Activated CD4-positive, alpha-beta T cell treated with anti-CD3 and anti-CD28 coated beads for 24 hours (primary cell): ENCODE results near the gene ELMO1.
A peak's percentile ranks its signal among the peaks of the same experiment; 100 is the strongest.

ENCODE experiments used
- DNase-seq, 2 donors: peaks; one replicate each; pipeline ENCODE4 v3.0.0-alpha.2; 2020; ENCODE audit warnings: low read depth in 2 of 2

The ELMO1 gene

DNA sequence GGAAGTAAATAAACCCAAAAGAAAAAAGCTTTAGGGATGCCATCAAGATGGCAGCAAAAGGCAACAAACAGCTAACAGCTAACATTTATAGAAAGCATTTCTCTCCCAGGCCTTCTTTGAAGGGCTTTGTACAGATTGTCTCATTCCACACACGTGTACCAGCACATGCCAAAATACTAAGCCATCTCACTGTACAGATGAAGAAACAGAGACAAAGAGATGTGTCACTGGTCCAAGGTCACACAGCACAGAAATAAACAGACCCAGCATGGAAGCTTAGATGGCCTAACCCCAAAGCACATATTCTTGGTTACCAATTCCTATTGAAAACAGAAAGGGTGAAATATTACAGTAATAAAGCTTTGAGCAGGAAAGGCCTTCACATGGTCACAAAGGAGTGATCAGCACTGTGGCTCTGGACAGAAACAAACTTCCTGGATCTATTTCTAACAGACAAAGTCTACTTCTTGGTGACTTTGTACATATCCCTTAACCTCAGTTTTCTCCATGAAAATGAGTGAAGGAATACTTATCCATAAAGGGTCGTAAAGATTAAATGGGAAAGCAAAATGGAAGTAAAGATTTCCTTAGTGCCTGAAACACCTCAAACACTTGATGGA, 346.0 kb downstream of the ELMO1 start:
- no peak for DNase-seq

DNA sequence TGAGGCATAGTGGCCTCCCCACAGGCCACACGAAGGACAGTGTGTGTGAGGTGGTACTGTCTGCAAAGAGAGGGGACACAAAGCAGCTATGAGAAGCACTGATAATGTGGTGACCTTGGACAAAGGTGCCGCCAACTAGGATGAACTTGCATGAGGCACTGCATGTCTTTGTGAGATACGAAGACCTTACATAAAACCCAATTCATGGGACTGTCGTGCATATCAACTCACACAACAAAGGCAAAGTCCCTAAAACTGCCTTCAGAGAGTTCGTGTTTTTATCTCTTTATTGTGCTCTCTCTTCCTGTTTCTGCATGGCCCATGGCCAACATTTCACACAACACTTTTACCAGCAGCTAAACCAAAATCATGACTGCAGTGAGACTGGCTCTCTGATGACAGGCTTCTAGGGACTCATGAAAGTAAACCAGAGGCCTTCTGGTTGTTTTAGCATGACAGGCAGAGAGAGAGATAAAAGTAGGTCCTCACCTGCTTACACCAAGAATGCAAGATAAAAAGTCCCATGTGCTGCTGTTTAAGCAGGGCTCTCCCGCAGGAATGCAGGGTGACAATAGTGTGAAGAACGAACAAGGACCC, 347.8 kb downstream of the ELMO1 start:
- DNase-seq: no peak

DNA sequence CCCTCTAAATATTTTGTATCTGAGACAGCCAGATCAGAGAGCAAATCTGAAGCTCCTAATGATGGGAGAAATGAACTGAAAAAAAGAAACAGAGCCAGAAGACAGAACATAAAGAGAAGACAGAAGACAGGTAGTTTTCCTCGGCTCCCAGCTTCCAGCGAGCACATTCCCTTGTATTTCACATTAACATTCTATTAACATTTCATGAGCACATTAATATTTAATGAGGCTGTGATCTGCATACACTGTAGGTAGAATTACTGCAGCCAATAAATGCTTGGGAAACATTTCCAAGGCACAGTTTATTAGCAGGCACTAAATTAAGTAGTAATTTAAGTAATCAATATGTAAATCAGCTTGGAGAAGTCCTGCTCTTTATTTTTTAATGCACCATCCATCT, 349.9 kb downstream of the ELMO1 start:
- no peak for DNase-seq

DNA sequence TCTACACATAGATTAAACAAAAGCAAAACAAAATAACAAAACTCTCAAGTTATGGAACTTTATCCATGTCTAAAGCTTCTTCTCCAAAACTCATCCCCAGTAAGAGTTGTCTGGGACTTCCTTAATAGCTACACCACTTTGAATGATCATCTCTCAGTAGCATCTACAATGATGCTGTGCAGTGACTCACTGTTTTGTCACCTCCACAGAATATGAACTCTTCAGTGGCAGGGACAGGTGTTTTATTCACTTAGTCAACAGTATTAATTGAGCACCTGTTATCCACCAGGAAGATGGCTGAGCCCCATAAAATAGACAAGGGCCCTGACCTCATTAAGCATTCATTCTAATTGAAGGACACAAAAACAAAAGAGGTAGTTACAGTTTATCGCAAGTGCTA, 350.7 kb downstream of the ELMO1 start:
- DNase-seq: no peak

DNA sequence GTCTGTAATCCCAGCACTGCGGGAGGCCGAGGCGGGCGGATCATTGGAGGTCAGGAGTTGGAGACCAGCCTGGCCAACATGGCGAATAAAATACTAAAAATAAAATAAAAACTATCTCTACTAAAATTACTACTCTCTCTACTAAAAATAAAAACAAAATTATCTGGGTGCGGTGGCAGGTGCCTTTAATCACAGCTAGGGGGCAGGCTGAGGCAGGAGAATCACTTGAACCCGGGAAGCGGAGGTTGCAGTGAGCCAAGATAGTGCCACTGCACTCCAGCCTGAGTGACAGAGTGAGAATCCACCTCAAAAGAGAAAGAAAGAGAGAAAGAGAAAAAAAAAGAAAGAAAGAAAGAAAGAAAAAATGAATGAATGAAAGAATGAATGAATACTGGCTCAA, 351.4 kb downstream of the ELMO1 start:
- no peak for DNase-seq

DNA sequence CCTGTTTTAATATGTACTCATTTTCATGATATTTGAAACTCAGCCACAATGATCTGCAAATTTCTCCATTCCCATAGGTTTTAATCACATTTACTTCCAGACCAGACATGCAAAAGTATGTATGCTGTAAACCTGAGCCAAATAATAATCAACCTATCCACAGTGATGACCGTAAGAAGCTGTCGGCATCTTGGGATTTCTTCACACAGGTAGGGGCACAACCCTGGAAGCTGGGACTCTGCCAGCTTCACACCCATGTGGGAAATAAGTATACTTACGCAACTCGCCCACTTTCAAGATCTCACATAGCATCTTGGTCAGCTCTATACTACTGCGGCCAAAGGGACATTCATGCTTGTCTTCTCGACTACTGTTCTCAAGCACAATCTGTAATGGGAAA, 352.3 kb downstream of the ELMO1 start:
- DNase-seq: no peak

DNA sequence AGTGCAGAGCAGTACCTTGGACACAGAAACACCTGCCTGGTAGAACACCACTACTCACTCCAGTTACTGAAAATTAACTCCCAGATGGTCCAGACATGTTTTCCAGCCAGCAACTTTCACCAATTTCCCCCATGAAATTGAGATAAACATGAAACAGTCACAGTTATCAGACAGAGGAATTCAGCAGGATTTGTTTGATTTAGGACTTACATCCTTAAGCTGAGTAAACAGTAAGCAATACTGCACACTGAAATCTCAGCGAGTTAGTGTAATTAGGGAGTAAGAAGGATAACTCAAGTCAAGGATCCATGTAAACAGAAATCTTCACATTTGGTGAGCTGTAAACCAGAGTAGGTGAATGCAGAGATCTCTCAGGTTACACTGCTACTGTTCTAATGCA, 353.5 kb downstream of the ELMO1 start:
- DNase-seq: no peak

DNA sequence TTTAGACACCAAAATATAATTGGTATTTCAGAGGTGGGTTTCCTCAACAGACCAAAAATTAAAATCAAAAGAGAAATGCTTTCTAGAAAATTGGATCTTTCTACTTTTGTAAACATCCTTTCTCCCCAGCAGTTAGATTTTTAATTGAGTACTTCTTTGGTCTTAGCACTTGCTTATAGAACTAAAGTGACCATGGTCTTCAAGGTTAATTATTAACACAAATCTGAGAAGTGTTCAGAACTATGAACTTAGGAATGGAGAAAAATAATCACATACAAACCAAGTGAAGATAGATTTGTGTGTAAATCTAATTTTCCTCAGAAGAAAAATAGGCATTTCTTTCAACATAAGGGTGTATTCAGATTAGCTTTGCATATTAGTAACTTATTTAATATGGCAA, 355.4 kb downstream of the ELMO1 start:
- no peak for DNase-seq

DNA sequence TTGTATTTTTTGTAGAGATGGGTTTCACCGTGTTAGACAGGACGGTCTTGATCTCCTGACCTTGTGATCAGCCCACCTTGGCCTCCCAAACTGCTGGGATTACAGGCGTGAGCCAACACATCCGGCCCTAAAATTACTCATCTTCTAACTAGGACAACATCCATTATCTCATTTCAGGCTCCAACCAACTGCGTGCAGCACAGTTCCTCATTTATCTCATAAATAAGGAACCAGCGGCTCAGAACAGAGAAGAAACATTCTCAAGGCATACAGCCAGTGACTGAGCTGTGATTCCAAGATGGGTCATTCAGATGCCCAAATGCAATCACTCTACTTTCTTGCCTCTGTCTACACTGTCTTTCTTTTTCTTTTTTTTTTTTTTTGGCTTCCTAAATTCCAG, 356.1 kb downstream of the ELMO1 start:
- DNase-seq: no peak

DNA sequence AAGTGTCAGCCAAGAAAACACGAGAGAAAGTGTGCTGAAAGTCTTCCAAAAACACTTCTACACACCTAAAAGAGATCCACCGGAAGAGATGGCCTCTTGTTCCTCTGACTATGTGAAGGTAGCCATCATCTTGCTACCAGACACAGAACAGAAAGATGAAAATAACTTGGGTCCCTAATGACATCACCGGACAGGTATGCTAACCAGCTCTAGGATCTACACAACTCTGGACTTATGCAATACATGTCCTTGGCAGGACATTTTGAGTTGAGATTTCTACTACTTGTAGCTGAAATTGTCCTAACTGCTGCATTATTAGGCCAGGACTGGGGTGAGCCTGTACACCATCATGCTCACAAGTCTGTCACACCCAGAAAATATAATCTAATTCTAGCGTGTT, 358.7 kb downstream of the ELMO1 start:
- no peak for DNase-seq

DNA sequence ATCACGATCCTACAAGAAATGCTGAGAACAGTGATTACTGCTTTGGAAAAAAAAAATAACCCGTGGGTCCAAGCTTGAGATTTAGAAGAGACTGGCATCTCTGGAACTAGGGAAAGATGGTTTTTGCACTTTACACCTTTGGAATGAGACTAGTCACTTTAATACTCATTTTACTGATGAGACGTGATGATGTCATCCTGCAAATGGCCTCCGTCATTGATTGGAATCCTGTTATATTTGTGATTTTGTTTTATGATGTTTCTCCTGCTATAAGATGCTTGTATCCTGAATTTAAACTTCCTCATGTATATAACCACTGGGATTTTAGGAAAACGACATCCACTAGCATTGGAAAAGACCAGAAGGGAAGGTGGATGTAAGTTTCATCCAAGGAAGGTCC, 363.1 kb downstream of the ELMO1 start:
- DNase-seq: no peak

DNA sequence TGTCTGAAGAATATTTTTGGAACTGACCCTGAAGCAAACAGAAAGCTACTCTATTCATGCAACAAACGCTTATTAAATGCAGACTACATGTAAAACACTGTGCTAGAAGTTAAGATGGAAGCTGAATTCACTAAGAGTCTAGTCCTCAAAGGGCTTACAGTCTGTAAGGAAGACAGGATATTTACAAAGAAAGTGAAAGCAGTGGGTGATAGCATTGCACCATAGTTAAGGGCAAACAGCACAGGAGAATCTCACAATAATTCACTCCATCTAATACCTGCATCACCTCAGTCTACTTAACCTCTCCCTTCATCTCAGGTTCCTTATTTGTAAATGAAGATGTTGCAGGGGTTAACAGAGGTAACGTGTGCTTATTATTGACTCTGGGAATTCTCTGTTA, 364.4 kb downstream of the ELMO1 start:
- DNase-seq: no peak

DNA sequence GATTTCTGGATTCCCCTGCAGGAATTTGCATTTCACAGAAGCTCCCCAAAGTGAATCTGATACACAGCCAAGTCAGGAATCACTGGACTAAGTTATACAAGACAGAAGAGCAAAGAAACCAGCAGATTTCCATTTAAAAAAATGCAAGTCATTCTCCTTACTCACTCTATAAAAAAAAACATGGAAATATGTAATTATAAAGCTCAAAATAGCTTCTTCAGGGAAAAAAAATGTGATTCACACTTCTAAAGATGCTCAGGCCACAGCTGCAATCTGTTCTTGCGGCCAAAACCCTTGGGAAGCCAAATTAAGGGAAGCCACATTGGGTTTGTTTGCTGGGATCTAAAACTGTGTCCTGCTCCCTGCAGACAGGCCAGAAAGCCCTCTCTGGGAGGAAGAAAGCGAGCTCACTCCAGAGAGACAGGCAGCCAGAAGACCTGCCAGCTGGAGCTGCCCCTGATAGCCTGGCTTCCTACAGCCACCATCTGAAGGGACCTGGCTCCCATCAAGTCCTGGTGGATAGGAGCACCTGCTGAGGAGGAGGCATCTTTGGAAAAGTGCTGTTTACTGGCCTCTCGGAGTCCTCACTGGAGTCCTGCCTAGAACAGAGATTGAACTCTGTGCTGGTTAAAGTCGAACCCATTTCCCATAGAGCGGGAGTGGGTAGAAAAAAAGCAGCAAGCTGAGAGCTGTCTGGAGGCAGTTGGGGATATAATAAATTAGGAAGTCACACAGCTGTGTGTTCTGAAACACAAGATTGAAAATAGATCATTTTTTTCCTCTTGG, 365.2 kb downstream of the ELMO1 start:
- no peak for DNase-seq

DNA sequence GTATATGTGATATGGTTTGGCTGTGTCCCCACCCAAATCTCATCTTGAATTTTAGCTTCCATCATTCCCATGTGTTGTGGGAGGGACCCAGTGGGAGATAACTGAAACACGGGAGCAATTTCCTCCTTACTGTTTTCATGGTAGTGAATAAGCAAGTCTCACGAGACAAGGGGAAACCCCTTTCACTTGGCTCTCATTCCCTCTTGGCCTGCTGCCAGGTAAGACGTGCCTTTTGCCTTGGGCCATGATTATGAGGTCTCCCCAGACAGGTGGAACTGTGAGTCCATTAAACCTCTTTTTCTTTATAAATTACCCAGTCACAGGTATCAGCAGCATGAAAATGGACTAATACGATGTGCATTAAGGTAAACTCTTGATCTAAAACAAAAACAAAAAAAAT, 367.2 kb downstream of the ELMO1 start:
- peak; percentile 30 to 33 for DNase-seq

DNA sequence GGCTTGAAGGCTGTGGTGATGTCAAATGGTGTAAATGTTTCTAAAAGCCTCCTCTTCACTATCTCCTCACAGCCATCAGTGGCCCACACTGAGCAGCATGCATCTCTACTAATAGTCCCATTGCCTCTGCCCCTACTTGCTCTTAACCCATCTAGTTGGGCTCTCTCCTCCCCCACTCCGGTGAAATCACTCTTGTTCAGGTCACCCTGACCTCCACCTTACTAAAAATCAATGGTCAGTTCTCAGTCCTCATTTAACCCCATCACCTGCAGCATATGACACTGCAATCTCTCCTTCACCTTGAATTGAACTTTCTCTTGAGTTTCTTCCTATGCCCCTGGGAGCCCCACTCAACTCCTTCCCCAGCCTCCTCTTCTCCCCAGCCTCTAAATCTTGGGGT, 369.2 kb downstream of the ELMO1 start:
- DNase-seq: no peak

DNA sequence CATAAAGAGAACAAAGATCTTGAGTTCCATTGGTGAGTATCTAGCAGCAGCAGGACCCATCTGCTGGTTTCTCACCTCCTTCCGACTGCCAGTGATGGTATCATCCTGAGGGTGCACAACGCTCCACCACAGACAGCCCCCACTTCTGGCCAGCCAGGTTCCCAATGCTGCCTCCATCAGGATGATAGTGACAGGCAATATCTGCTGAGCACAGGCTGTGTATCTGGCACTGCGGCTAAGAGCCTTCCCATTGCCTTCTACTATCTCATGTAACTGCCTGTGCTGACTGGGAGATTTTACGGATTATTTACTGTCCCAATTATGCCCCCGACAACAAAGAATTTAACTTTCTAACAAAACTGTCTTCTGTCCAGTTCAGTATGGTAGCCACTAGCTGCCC, 372.0 kb downstream of the ELMO1 start:
- no peak for DNase-seq

DNA sequence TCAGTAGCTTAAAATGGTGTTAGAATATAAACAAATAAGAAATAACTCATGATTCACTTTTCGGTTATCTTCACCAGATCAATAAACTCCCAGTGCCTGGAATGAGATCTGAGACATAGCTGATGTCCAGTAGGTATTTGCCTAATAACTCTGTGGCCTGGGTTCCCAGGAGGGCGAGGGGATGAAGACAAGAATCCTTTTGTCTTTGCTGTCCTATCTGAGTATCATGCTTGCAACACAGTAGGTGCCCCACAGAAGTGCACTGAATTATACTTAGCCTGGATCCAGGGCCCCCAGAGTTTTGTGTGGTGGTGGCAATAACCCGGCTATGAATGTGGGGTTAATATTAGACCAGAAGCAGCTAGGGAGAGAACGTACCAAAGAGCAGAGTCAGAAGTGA, 374.3 kb downstream of the ELMO1 start:
- DNase-seq: no peak

DNA sequence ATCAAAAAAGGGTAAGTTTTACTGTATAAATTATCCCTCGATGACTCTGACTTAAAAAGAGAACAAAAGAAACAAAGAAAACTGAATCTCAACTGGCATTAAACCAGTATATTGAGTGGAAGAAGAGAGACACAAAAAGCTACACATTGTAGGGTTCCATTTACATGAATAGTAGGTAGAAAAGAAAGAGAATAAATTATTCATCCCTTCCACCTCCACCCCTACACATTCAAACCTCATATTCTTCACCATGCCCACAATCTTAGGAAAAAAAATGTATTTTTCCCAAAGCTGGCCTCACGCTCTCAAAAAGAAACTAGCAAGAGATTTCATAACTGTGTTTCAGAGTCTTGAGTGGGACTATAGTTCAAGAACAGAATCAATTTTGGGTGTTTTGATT, 377.5 kb downstream of the ELMO1 start:
- no peak for DNase-seq

DNA sequence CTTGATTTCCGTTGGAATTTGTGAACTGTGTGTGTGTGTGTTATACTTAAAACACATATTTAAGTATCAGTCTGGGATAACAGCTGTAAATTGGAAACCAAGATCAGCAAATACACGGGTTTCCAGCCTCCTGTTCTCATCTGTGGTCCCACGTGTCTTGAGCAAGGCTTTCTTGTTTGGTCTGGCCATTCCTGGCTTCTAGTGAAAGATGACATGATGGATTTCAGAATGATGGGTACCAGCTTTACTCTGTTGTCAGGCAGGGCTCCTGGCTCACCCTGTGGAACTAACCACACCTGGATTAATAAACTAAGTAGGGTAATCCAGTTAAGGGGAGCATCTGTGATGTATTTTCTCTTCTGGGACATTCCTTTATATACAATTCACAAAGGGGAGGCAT, 378.2 kb downstream of the ELMO1 start:
- DNase-seq: no peak

DNA sequence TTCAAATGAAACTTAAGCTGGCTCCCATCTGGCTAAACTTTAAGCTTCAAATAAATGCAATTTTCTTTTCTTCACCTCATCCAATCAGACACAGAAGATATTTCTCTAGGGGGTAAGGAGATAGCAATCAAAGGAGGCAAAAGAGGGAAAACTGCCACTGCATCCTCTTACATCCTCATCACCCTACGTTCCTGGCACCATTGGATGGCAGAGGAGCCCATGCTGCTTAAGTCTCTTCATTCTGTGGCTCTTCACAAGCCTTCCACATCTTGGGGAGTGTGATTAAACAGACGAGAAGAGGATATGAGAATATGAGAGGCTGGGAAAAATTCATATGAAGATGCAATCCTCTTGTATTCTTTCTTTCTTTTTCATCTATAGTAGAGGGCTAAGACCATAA, 378.6 kb downstream of the ELMO1 start:
- no peak for DNase-seq

DNA sequence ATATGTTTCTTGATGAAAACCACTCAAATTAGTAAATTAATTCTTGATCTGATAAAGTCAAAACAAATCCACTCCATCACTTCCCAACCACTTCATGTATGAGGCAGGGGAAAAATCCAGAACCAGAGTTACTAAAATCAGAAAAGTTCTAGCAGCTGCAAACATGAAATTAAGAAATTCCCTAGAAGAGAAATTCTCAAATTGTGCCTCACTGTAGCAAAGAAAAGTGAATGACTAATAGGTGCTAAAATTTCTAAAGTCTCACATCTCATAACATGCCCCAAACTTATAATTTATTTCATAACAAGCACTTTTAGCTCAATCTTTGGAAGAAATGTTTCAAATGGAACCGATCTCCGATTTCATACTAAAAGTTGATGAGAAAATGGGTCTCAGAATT, 379.3 kb downstream of the ELMO1 start:
- no peak for DNase-seq

DNA sequence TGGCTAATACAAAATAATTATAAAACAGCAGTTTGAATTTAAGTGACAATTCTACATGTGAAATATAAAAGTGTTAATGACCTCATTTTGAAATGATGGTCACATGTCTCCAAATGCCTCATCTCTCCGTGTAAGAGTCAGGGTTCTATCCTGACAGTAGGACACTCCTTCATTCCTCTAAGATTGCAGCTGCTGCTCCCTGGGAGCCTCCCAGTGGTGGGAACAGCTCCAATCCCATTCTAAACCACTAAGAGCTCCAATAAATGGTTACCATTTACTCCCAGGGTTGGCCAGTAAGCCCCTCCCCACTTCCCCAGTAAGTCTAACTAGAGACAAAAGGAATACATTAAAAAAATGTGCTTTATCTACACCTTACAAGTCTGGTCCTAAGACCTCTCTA, 379.8 kb downstream of the ELMO1 start:
- DNase-seq: no peak

DNA sequence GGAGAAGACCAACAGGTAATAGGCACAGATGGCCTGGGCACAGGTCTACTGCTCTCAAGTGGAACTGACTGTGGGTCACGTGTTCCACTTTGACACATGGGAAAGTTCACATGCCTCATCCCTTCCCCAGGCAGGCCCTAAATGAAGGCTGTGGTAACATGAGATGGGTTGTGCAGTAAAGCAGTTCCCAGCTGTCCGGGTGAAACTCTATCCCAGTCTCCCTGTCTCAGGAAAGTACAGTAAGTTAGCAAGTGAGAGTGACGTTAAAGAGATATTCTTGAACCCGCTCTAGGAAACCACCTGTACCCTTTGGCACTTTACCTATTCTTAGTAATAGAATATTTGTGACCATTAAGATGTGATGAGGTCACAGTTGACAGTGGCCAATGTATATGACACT, 380.6 kb downstream of the ELMO1 start:
- DNase-seq: no peak
